HepG2 (cell line): ENCODE results near the gene ADM5. TPM values are rescaled to one million over a fixed set of nuclear protein-coding genes. Genes with fewer than 3 reads are reported as not detected.

ENCODE experiments used
- ATAC-seq: fragments of 200-7000 bp; cut with Tn5 transposase; 3 replicates; pipeline ENCODE4 v1.9.1; 2020; ENCODE audit warnings: mild to moderate bottlenecking, moderate library complexity
- BruUV-seq: library from RNA; stranded (reverse); fragments of 400-500 nt; replicated peaks from 2 replicates; lab custom pipeline; 2021; lab: Mats Ljungman, UMichigan
- CTCF ChIA-PET: fragments of 300-600 bp; formaldehyde crosslinking; extraction: SDS; loops from one replicate; lab custom pipeline; 2021; ENCODE audit warnings: low total read pairs, inconsistent platforms, low intra/inter-chr PET ratio; lab: Yijun Ruan, JAX
- POLR2A ChIA-PET: fragments of 350-600 bp; sonication (Branson Sonifier 250); formaldehyde crosslinking; loops from one replicate; lab custom pipeline; 2020; ENCODE audit warnings: antibody characterized with exemption, inconsistent platforms; lab: Yijun Ruan, JAX
- DNase-seq: peaks from one replicate; pipeline ENCODE4 v3.0.0-alpha.2; 2015; ENCODE audit warnings: low spot score
- FAIRE-seq: peaks from 3 replicates; lab custom pipeline; 2011; peaks lifted over from hg19 to GRCh38; lab: Jason Lieb, UNC
- H2AFZ ChIP-seq: one replicate; pipeline ENCODE4 v1.6.1; 2011; ENCODE audit warnings: low read length, inconsistent platforms
- H3K27ac ChIP-seq: fragments of 300-600 bp; 3 replicates; pipeline ENCODE4 v1.8.0; 2011; ENCODE audit warnings: mixed run types, mild to moderate bottlenecking, mixed read lengths, low read length, inconsistent platforms; ENCODE audit not compliant: insufficient read depth; ENCODE audit errors: extremely low read length
- H3K27me3 ChIP-seq, 2 experiments: fragments of 200-600 bp in 1 of 2; 2 replicates in 1 of 2; 3 replicates in 1 of 2; pipeline versions ENCODE4 v1.6.0 to v1.8.0; 2011; ENCODE audit warnings: low read length in 2 of 2, mild to moderate bottlenecking in 2 of 2, moderate library complexity in 2 of 2, inconsistent platforms in 1 of 2; ENCODE audit not compliant: insufficient read depth in 2 of 2, control insufficient read depth in 1 of 2
- H3K36me3 ChIP-seq, 2 experiments: fragments of 200-600 bp in 1 of 2; replicated peaks in 1 of 2; 2 replicates in 1 of 2; 3 replicates in 1 of 2; pipeline versions ENCODE4 v1.5.1 to v1.8.0; 2011; ENCODE audit warnings: low read length in 2 of 2, inconsistent platforms in 1 of 2; ENCODE audit not compliant: insufficient read depth in 2 of 2, control insufficient read depth in 1 of 2
- H3K4me1 ChIP-seq: 2 replicates; pipeline ENCODE4 v1.5.1; 2012; ENCODE audit warnings: low read length, inconsistent platforms; ENCODE audit not compliant: insufficient read depth
- H3K4me2 ChIP-seq: 2 replicates; pipeline ENCODE4 v1.6.0; 2011; ENCODE audit warnings: low read depth, low read length, inconsistent platforms
- H3K4me3 ChIP-seq, 3 experiments: fragments of 200-600 bp in 1 of 3; sonication (generic), shearing (Covaris generic) in 1 of 3; replicated peaks in 1 of 3; 2 replicates each; pipeline ENCODE4 v1.5.1; 2011 to 2016; ENCODE audit warnings: low read length in 3 of 3, inconsistent platforms in 2 of 3, low read depth in 2 of 3, mild to moderate bottlenecking in 2 of 3, control low read depth in 1 of 3, mixed read lengths in 1 of 3; ENCODE audit not compliant: insufficient read depth in 1 of 3
- H3K79me2 ChIP-seq: one replicate; pipeline ENCODE4 v1.6.1; 2011; ENCODE audit warnings: low read length, inconsistent platforms; ENCODE audit not compliant: insufficient read depth
- H3K9ac ChIP-seq: 2 replicates; pipeline ENCODE4 v1.6.0; 2011; ENCODE audit warnings: mild to moderate bottlenecking, low read depth, low read length, inconsistent platforms; ENCODE audit not compliant: insufficient read depth
- H3K9me3 ChIP-seq: 2 replicates; pipeline ENCODE4 v1.5.1; 2012; ENCODE audit warnings: mild to moderate bottlenecking, low read length
- H4K20me1 ChIP-seq: 2 replicates; pipeline ENCODE4 v1.6.0; 2011; ENCODE audit warnings: inconsistent platforms, mild to moderate bottlenecking, low read length, moderate library complexity; ENCODE audit not compliant: insufficient read depth
- GATAD1 ChIP-seq: IDR thresholded peaks from 2 replicates; pipeline ENCODE4 v1.6.1; 2016; ENCODE audit warnings: missing genetic modification reagents, missing compliant biosample characterization
- POLR2AphosphoS2 ChIP-seq: IDR thresholded peaks from 2 replicates; pipeline ENCODE4 v1.6.1; 2011; ENCODE audit warnings: low read depth, low read length, improper control_type of control experiment
- RBFOX2 ChIP-seq: fragments of 200-400 bp; formaldehyde crosslinking; IDR thresholded peaks from 2 replicates; pipeline ENCODE4 v1.6.1; 2017; ENCODE audit warnings: low read depth, mild to moderate bottlenecking, low read length
- ZNF709 ChIP-seq: sonication (generic); formaldehyde crosslinking; IDR thresholded peaks from 2 replicates; pipeline ENCODE4 v1.5.0; 2020; ENCODE audit warnings: mild to moderate bottlenecking, missing genetic modification reagents
- WGBS: methylation state at CpG from one replicate; pipeline ENCODE4 v1.1.6; 2017; ENCODE audit warnings: low lambda C conversion rate; 5-methylcytosine and 5-hydroxymethylcytosine counted together
- in situ Hi-C: cut with HindIII; loops from 2 replicates; pipeline ENCODE4 v1.10.0; 2017; ENCODE audit warnings: low pct_unique_long_range_greater_than_20kb; ENCODE audit not compliant: extremely low pct_ligation_motif_present
- intact Hi-C: fragments of 100-400 bp; cut with micrococcal nuclease; formaldehyde crosslinking; loops from one replicate; pipeline ENCODE4 v1.10.0; 2022; ENCODE audit not compliant: unreplicated experiment
- polyA plus RNA-seq, 8 experiments: library from polyadenylated mRNA; depleted of rRNA in 3 of 8; stranded (reverse) in 7 of 8; unstranded in 1 of 8; fragments of >200 nt; fragmentation: Illumina TruSeq in 4 of 8; extraction: Trizol in 4 of 8; gene quantifications; 2 replicates each; pipeline versions ENCODE4 v1.2.1 to v1.2.3, GENCODE V29; 2011 to 2016; ENCODE audit warnings: low read depth in 4 of 8, missing spikeins in 1 of 8, mixed read lengths in 1 of 8; ENCODE audit not compliant: insufficient read depth in 1 of 8
- total RNA-seq, 5 experiments: library from RNA; depleted of rRNA; stranded (reverse); fragments of >200 nt; fragmentation: Illumina TruSeq; extraction: Trizol; gene quantifications; 2 replicates each; pipeline ENCODE4 v1.2.3, GENCODE V29; 2016; ENCODE audit warnings: low read depth in 1 of 5
- TF ChIP-seq, protein P1 (sequence below): sonication (generic); formaldehyde crosslinking; IDR thresholded peaks from 2 replicates; pipeline ENCODE4 v1.4.0; 2020; ENCODE audit warnings: missing genetic modification reagents
- TF ChIP-seq, protein P2 (sequence below): sonication (generic); formaldehyde crosslinking; IDR thresholded peaks from 2 replicates; pipeline ENCODE4 v1.4.0; 2020; ENCODE audit warnings: missing genetic modification reagents
- TF ChIP-seq, protein P3 (sequence below): conservative IDR thresholded peaks from 2 replicates; pipeline ENCODE4 v1.6.1; 2018; ENCODE audit warnings: missing genetic modification reagents
- TF ChIP-seq, protein P4 (sequence below): sonication (generic); formaldehyde crosslinking; IDR thresholded peaks from 2 replicates; pipeline ENCODE4 v1.5.1; 2020; ENCODE audit warnings: missing genetic modification reagents, mild to moderate bottlenecking, borderline replicate concordance

The ADM5 gene
- total and polyA plus RNA-seq, 2 of the 13 experiments (the other 11 are each of a cell fraction or from before 2014, with no cell fraction given) = 2.7 to 4.1 TPM

DNA sequence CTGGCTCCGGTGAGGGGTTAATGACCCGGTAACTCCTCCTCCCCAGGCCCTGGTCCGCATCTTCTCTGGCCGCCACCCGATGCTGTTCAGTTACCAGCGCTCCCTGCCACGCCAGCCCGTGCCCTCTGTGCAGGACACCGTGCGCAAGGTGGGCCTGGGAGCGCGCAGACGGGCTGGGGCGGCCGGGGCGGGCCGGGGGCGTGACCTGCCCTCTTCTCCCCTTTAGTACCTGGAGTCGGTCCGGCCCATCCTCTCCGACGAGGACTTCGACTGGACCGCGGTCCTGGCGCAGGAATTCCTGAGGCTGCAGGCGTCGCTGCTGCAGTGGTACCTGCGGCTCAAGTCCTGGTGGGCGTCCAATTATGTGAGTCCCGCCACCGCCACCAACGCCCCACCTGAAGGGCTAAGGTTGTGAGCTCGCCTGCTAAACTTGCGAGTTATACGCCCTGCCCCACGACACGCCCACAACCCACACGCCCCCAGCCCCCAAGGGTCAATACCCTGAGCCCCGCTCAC is 11.9 kb downstream of the ADM5 start:
- H3K79me2 ChIP-seq = no peaks in the 10 kb centered on the region
- in situ Hi-C loops = no loop called here
- no peak overlapping the region for H2AFZ ChIP-seq
- no TSS peak for BruUV-seq
- H3K9ac ChIP-seq = no peak overlapping the region
- 4% methylated on average over 13 of the region's 40 CpGs for WGBS
- no peaks in the 10 kb centered on the region for H4K20me1 ChIP-seq
- POLR2A ChIA-PET = no interaction called here
- DNase-seq (no peak), ATAC-seq (peak; percentile 74), FAIRE-seq (no peak)
- H3K27me3 ChIP-seq = peaks cover 0 to 20% of the 10 kb centered on the region in 2 experiments; a peak in 3 of 5 replicates
- peaks cover 19% of the 10 kb centered on the region for H3K4me1 ChIP-seq
- H3K27ac ChIP-seq = no peak overlapping the region
- H3K36me3 ChIP-seq = no peaks in the 10 kb centered on the region
- intact Hi-C loops = no loop called here
- H3K9me3 ChIP-seq = no peaks in the 10 kb centered on the region
- CTCF ChIA-PET = no interaction called here
- peak overlapping the region; percentile 49 for H3K4me2 ChIP-seq
- H3K4me3 ChIP-seq = peak overlapping the region in 1 of 3 experiments; percentile 54; a peak in 1 of 6 replicates
- TF ChIP-seq, protein P1, sequence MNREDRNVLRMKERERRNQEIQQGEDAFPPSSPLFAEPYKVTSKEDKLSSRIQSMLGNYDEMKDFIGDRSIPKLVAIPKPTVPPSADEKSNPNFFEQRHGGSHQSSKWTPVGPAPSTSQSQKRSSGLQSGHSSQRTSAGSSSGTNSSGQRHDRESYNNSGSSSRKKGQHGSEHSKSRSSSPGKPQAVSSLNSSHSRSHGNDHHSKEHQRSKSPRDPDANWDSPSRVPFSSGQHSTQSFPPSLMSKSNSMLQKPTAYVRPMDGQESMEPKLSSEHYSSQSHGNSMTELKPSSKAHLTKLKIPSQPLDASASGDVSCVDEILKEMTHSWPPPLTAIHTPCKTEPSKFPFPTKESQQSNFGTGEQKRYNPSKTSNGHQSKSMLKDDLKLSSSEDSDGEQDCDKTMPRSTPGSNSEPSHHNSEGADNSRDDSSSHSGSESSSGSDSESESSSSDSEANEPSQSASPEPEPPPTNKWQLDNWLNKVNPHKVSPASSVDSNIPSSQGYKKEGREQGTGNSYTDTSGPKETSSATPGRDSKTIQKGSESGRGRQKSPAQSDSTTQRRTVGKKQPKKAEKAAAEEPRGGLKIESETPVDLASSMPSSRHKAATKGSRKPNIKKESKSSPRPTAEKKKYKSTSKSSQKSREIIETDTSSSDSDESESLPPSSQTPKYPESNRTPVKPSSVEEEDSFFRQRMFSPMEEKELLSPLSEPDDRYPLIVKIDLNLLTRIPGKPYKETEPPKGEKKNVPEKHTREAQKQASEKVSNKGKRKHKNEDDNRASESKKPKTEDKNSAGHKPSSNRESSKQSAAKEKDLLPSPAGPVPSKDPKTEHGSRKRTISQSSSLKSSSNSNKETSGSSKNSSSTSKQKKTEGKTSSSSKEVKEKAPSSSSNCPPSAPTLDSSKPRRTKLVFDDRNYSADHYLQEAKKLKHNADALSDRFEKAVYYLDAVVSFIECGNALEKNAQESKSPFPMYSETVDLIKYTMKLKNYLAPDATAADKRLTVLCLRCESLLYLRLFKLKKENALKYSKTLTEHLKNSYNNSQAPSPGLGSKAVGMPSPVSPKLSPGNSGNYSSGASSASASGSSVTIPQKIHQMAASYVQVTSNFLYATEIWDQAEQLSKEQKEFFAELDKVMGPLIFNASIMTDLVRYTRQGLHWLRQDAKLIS = no peak
- no peak for TF ChIP-seq ZNF709 (CRISPR knock-in tag)
- TF ChIP-seq, protein P2, sequence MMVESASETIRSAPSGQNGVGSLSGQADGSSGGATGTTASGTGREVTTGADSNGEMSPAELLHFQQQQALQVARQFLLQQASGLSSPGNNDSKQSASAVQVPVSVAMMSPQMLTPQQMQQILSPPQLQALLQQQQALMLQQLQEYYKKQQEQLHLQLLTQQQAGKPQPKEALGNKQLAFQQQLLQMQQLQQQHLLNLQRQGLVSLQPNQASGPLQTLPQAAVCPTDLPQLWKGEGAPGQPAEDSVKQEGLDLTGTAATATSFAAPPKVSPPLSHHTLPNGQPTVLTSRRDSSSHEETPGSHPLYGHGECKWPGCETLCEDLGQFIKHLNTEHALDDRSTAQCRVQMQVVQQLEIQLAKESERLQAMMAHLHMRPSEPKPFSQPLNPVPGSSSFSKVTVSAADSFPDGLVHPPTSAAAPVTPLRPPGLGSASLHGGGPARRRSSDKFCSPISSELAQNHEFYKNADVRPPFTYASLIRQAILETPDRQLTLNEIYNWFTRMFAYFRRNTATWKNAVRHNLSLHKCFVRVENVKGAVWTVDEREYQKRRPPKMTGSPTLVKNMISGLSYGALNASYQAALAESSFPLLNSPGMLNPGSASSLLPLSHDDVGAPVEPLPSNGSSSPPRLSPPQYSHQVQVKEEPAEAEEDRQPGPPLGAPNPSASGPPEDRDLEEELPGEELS (CRISPR knock-in tag) = no peak
- TF ChIP-seq, protein P3, sequence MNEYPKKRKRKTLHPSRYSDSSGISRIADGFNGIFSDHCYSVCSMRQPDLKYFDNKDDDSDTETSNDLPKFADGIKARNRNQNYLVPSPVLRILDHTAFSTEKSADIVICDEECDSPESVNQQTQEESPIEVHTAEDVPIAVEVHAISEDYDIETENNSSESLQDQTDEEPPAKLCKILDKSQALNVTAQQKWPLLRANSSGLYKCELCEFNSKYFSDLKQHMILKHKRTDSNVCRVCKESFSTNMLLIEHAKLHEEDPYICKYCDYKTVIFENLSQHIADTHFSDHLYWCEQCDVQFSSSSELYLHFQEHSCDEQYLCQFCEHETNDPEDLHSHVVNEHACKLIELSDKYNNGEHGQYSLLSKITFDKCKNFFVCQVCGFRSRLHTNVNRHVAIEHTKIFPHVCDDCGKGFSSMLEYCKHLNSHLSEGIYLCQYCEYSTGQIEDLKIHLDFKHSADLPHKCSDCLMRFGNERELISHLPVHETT (CRISPR knock-in tag) = no peak
- TF ChIP-seq, protein P4, sequence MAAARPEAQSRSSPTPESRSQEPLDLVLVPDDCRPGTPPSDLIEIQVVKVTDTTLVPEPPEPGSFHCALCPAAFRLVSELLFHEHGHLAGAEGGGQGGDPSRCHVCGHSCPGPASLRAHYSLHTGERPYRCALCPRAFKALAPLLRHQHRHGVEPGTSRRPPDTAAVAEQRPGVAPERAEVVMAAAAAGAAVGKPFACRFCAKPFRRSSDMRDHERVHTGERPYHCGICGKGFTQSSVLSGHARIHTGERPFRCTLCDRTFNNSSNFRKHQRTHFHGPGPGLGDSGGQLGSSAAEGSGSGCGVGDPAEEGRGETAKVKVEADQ (CRISPR knock-in tag) = no peak
- TF ChIP-seq POLR2AphosphoS2 = no peak
- no peak for TF ChIP-seq GATAD1 (CRISPR knock-in tag)
- TF ChIP-seq RBFOX2 = no peak
